HCT116 (cell line): Measurements from ENCODE around the gene CORO6. TPM values are rescaled to one million over a fixed set of nuclear protein-coding genes. Genes with fewer than 3 reads are reported as not detected.

ENCODE experiments used
- ATAC-seq: fragments of 200-7000 bp; cut with Tn5 transposase; 2 replicates; pipeline ENCODE4 v1.9.1; 2020; ENCODE audit warnings: mild to moderate bottlenecking, moderate library complexity
- BruUV-seq: library from RNA; stranded (reverse); fragments of 400-500 nt; replicated peaks from 2 replicates; lab custom pipeline; 2021; lab: Mats Ljungman, UMichigan
- CTCF ChIA-PET: fragments of 300-600 bp; sonication (Branson Sonifier 250); formaldehyde crosslinking; loops from one replicate; lab custom pipeline; 2021; ENCODE audit warnings: antibody characterized with exemption; lab: Charles Lee
- POLR2A ChIA-PET: fragments of 300-600, 350-600 bp; sonication (Branson Sonifier 250); formaldehyde crosslinking; loops from one replicate; lab custom pipeline; 2021; ENCODE audit warnings: antibody characterized with exemption; lab: Charles Lee
- RAD21 ChIA-PET, 2 experiments: fragments of 300-600 bp; sonication (Branson Sonifier 250); formaldehyde crosslinking; loops; one replicate each; lab custom pipeline; 2023; ENCODE audit warnings: low total read pairs in 2 of 2; ENCODE audit not compliant: uncharacterized antibody in 2 of 2, unreplicated experiment in 2 of 2, low non-redundant PET in 1 of 2; lab: Charles Lee
- DNase-seq: peaks from one replicate; pipeline ENCODE4 v3.0.0-alpha.2; 2010; ENCODE audit warnings: low read depth, low spot score
- H2AFZ ChIP-seq: fragments of 200-600 bp; shearing (Covaris generic), sonication (generic); 2 replicates; pipeline ENCODE4 v1.6.1; 2017; ENCODE audit warnings: low read depth, mixed run types, mixed read lengths, antibody characterized with exemption, low read length; ENCODE audit not compliant: poor library complexity, severe bottlenecking
- H3K27ac ChIP-seq: 2 replicates; pipeline ENCODE4 v1.5.1; 2012; ENCODE audit warnings: low read depth, low read length
- H3K27me3 ChIP-seq: fragments of 200-600 bp; sonication (generic); 2 replicates; pipeline ENCODE4 v1.6.1; 2016; ENCODE audit warnings: mixed run types, low read length, mixed read lengths; ENCODE audit not compliant: insufficient read depth
- H3K36me3 ChIP-seq, 2 experiments: fragments of 200-500 bp in 1 of 2; fragments of 200-600 bp in 1 of 2; sonication (Bioruptor generic) in 1 of 2; sonication (generic) in 1 of 2; 2 replicates each; pipeline versions ENCODE4 v1.5.1 to v1.6.1; 2014 to 2016; ENCODE audit warnings: low read length in 2 of 2, inconsistent platforms in 1 of 2, mixed read lengths in 1 of 2, mixed run types in 1 of 2; ENCODE audit not compliant: insufficient read depth in 2 of 2, control insufficient read depth in 1 of 2
- H3K4me1 ChIP-seq, 2 experiments: fragments of 200-600 bp in 1 of 2; sonication (generic) in 1 of 2; 2 replicates each; pipeline versions ENCODE4 v1.5.1 to v1.6.1; 2012 to 2017; ENCODE audit warnings: low read length in 2 of 2, inconsistent platforms in 1 of 2, mild to moderate bottlenecking in 1 of 2, mixed read lengths in 1 of 2, mixed run types in 1 of 2, moderate library complexity in 1 of 2; ENCODE audit not compliant: insufficient read depth in 2 of 2, control insufficient read depth in 1 of 2
- H3K4me2 ChIP-seq: fragments of 200-600 bp; sonication (generic); 2 replicates; pipeline ENCODE4 v1.6.1; 2017; ENCODE audit warnings: mixed run types, low read length, mixed read lengths
- H3K4me3 ChIP-seq, 2 experiments: fragments of 200-600 bp in 1 of 2; sonication (generic) in 1 of 2; replicated peaks in 1 of 2; 2 replicates each; pipeline ENCODE4 v1.5.1; 2011 to 2016; ENCODE audit warnings: low read length in 2 of 2, control low read depth in 1 of 2, low read depth in 1 of 2, mild to moderate bottlenecking in 1 of 2, mixed read lengths in 1 of 2, mixed run types in 1 of 2
- H3K79me2 ChIP-seq: fragments of 200-600 bp; sonication (generic); 2 replicates; pipeline ENCODE4 v1.6.1; 2017; ENCODE audit warnings: mild to moderate bottlenecking, mixed run types, low read length, moderate library complexity, mixed read lengths; ENCODE audit not compliant: insufficient read depth
- H3K9ac ChIP-seq: fragments of 200-600 bp; sonication (generic); 2 replicates; pipeline ENCODE4 v1.6.1; 2016; ENCODE audit warnings: low read length, mixed read lengths
- H3K9me2 ChIP-seq: fragments of 200-600 bp; sonication (generic), shearing (Covaris generic); 2 replicates; pipeline ENCODE4 v1.6.1; 2017; ENCODE audit warnings: mixed run types, mild to moderate bottlenecking, moderate library complexity; ENCODE audit not compliant: insufficient read depth
- H3K9me3 ChIP-seq, 2 experiments: fragments of 200-500 bp in 1 of 2; fragments of 200-600 bp in 1 of 2; sonication (Bioruptor generic) in 1 of 2; sonication (generic) in 1 of 2; 2 replicates each; pipeline ENCODE4 v1.6.1; 2014 to 2017; ENCODE audit warnings: low read length in 2 of 2, mixed read lengths in 2 of 2, inconsistent platforms in 1 of 2, low read depth in 1 of 2, mild to moderate bottlenecking in 1 of 2, mixed run types in 1 of 2, moderate library complexity in 1 of 2; ENCODE audit not compliant: control insufficient read depth in 1 of 2, insufficient read depth in 1 of 2
- H4K20me1 ChIP-seq: fragments of 200-600 bp; sonication (generic), shearing (Covaris generic); 2 replicates; pipeline ENCODE4 v1.6.1; 2017; ENCODE audit warnings: mixed run types, mild to moderate bottlenecking, moderate library complexity; ENCODE audit not compliant: insufficient read depth
- ATF3 ChIP-seq: IDR thresholded peaks from 2 replicates; pipeline ENCODE4 v1.6.1; 2012
- MAX ChIP-seq: IDR thresholded peaks from 2 replicates; pipeline ENCODE4 v1.6.1; 2012
- POLR2A ChIP-seq: IDR thresholded peaks from 2 replicates; pipeline ENCODE4 v1.7.0; 2011; ENCODE audit warnings: borderline replicate concordance; ENCODE audit not compliant: insufficient read depth, insufficient read length; ENCODE audit errors: extremely low read depth
- POLR2AphosphoS5 ChIP-seq: IDR thresholded peaks from 2 replicates; pipeline ENCODE4 v1.6.1; 2011; ENCODE audit warnings: mild to moderate bottlenecking, low read depth, low read length, moderate library complexity
- SP1 ChIP-seq: IDR thresholded peaks from 2 replicates; pipeline ENCODE4 v1.6.1; 2012; ENCODE audit warnings: low read depth
- ZFX ChIP-seq: fragments of 450-650 bp; IDR thresholded peaks from 2 replicates; pipeline ENCODE4 v1.6.1; 2017
- intact Hi-C: fragments of 100-400 bp; cut with micrococcal nuclease; formaldehyde crosslinking; loops from 2 replicates; pipeline ENCODE4 v1.10.0; 2022
- total RNA-seq: library from RNA; stranded (reverse); gene quantifications from one replicate; pipeline ENCODE4 v1.2.1, GENCODE V29; 2021; ENCODE audit not compliant: unreplicated experiment

CORO6 gene
- total RNA-seq, 1 experiment from 2014 or later: 8.7 TPM

- TF ChIP-seq MAX: no peak
Measured at GRCh38 chr17:29603109-29603674, 19.5 kb downstream of the CORO6 start (continued).

GRCh38 chr17:29597361-29598172, 25.1 kb downstream of the CORO6 start:
- no peak overlapping the region for H2AFZ ChIP-seq
- H3K4me2 ChIP-seq: no peak overlapping the region
- RAD21 ChIA-PET: no interaction called here
- TF ChIP-seq SP1: no peak
- TF ChIP-seq POLR2AphosphoS5: no peak
- TF ChIP-seq ATF3: no peak
- no peak for TF ChIP-seq ZFX
- TF ChIP-seq POLR2A: no peak
- H3K9me3 ChIP-seq: no peaks in the 10 kb centered on the region
- DNase-seq: no peak
- H3K9ac ChIP-seq: no peak overlapping the region
- no peaks in the 10 kb centered on the region for H3K9me2 ChIP-seq
- CTCF ChIA-PET: interaction anchor here (2.1 kb wide), 1 partner anchor 20 kb away, joined by 11 read pairs; no protein-coding TSS in a partner anchor
- POLR2A ChIA-PET: no interaction called here
- no peak for ATAC-seq
- peaks cover 56% of the 10 kb centered on the region for H3K79me2 ChIP-seq
- H3K4me1 ChIP-seq: peaks cover 12 to 27% of the 10 kb centered on the region in 2 experiments
- no TSS peak for BruUV-seq
- intact Hi-C loops: loop anchor here (10.0 kb wide), 1 partner anchor 453 kb away; no protein-coding TSS in a partner anchor
- H3K27ac ChIP-seq: no peak overlapping the region
- H3K36me3 ChIP-seq: no peaks in the 10 kb centered on the region
- H4K20me1 ChIP-seq: no peaks in the 10 kb centered on the region
- H3K27me3 ChIP-seq: no peaks in the 10 kb centered on the region
- H3K4me3 ChIP-seq: no peak overlapping the region
